ENCODE results near the gene SERINC4. TPM values are rescaled to one million over a fixed set of nuclear protein-coding genes. Genes with fewer than 3 reads are reported as not detected.
A peak's percentile ranks its signal among the peaks of the same experiment; 100 is the strongest.
"Not testable (repeated sequence)": the region's sequence is repeated elsewhere in the genome, so short reads cannot be mapped to it uniquely, and the experiment has no call there.

The SERINC4 gene
- under 1 TPM; 0.20 to 0.30 TPM for total RNA-seq

DNA sequence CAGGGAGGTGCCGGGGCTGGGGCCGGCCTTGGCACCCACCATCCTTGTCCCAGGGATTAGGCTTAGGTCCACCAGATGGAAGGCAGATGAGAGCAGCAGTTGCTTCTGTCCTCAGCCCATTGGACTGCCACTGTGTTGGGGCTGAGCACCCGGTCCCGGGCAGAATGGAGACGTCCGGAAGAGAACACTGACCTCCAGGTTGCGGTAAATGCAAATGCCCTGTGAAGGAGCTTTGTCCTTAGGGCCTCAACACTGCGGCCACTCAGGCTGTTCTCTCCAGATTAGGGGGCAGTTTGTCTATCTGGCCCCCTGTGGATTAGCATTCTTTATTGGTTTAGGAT lies at the start of gene SERINC4:
Gene SERINC4 (minus strand): TSS at position 276 of the 341 bp plus-strand sequence. CDS start 234 bp downstream, at position 42.
- Mint-ChIP-seq H3K9me3 (ENCODE audit: low read depth) (no peaks in the 10 kb centered on the region), H3K27me3 (no peaks in the 10 kb centered on the region), H3K4me1 (peaks cover 47% of the 10 kb centered on the region), H3K36me3 (peaks cover 54% of the 10 kb centered on the region), H3K4me3 (peak within 1 kb of the TSS; percentile 88), H3K27ac (peak within 1 kb of the TSS; percentile 95)
- CTCF ChIA-PET, result interaction anchor here (1.1 to 1.6 kb wide), 2 partner anchors 23 to 30 kb away, joined by 3 to 6 read pairs; partner anchors contain the start of gene ELL3
- no peak for ATAC-seq
- DNase-seq, result no peak

DNA sequence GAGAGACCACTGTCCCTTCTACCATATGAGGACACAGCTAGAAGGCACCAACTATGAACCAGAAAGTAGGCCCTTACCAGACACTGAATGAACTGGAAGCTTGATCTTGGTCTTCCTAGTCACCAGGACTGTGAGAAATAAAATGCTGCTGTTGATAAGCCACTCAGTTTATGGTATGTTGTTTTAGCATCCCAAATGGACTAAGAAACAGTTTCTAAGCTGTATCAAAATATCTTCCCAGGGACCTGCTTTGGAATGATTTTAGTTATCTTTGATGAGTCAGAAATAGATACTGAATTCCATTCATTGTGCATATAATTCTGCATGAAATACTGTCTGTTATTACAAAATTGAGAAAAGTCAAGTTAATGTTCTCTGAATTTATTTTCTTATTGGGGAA lies 45.4 kb upstream of the SERINC4 start:
- Mint-ChIP-seq H3K27ac (no peak overlapping the region), H3K4me1 (no peaks in the 10 kb centered on the region), H3K27me3 (no peaks in the 10 kb centered on the region), H3K4me3 (no peak overlapping the region), H3K36me3 (peaks cover 49% of the 10 kb centered on the region), H3K9me3 (ENCODE audit: low read depth) (no peaks in the 10 kb centered on the region)
- no peak for DNase-seq
- no peak for ATAC-seq
- CTCF ChIA-PET, result no interaction called here

DNA sequence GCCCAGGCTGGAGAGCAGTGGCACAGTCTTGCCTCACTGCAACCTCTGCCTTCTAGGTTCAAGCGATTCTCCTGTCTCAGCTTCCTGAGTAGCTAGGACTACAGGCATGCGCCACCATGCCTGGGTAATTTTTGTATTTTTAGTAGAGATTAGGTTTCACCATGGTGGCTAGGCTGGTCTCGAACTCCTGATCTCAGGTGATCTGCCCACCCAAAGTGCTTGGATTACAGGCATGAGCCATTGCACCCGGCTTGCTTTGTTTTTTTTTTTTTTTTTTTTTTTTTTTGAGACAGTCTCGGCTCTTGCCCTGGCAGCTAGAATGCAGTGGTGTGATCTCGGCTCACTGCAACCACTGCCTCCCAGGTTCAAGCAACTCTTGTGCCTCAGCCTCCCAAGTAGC lies 32.5 kb upstream of the SERINC4 start:
- not testable (repeated sequence) for DNase-seq; ATAC-seq; H3K9me3 Mint-ChIP-seq (ENCODE audit: low read depth); H3K27me3 Mint-ChIP-seq; H3K27ac Mint-ChIP-seq
- Mint-ChIP-seq H3K4me3 (peak overlapping the region; percentile 16), H3K36me3 (peaks cover 59% of the 10 kb centered on the region), H3K4me1 (peaks cover 49% of the 10 kb centered on the region)
- CTCF ChIA-PET, result interaction anchor here (1.3 kb wide), 1 partner anchor 13 kb away, joined by 3 read pairs; no protein-coding TSS in a partner anchor

DNA sequence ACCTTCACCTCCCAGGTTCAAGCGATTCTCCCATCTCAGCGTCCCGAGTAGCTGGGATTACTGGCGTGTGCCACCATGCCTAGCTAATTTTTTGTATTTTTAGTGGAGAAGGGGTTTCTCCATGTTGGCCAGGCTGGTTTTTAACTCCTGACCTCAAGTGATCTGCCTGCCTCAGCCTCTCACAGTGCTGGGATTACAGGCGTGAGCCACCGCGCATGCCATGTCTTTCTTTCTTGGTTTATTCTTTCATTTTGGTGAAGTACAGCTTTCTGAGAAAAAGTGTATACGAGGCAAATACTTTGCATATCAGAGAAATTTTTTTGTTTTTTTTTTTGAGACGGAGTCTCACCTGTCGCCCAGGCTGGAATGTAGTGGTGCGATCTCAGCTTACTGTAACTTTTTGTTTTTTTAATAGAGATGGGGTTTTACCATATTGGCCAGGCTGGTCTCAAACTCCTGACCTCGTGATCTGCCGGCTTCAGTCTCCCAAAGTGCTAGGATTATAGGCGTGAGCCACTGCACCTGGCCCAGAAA lies 31.6 kb upstream of the SERINC4 start:
- not testable (repeated sequence) for DNase-seq; H3K27me3 Mint-ChIP-seq; H3K9me3 Mint-ChIP-seq (ENCODE audit: low read depth); ATAC-seq
- CTCF ChIA-PET, result interaction anchor here (0.5 to 1.3 kb wide), 3 partner anchors 12 to 718 kb away, joined by 3 read pairs; no protein-coding TSS in a partner anchor
- peaks cover 45% of the 10 kb centered on the region for H3K4me1 Mint-ChIP-seq
- H3K4me3 Mint-ChIP-seq, result peak overlapping the region; percentile 23
- H3K27ac Mint-ChIP-seq, result peak overlapping the region; percentile 54
- H3K36me3 Mint-ChIP-seq, result peaks cover 57% of the 10 kb centered on the region

DNA sequence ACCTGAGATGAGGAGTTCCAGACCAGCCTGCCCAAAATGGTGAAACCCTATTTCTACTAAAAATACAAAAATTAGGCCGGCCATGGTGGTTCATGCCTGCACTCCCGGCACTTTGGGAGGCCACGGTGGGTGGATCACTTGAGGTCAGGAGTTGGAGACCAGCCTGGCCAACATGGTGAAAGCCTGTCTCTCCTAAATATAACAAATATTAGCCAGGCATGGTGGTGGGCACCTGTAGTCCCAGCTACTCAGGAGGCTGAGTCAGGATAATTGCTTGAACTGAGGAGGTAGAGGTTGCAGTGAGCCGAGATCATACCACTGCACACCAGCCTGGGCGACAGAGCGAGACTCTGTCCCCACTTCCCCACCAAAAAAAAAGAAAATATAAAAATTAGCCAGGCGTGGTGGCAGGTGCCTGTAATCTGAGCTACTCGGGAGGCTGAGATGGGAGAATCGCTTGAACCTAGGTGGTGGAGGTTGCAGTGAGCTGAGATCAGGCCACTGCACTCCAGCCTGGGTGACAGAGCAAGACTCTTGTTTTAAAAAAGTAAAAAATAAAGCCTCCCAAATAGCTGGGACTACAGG lies 30.8 kb upstream of the SERINC4 start:
- not testable (repeated sequence) for H3K4me3 Mint-ChIP-seq
- CTCF ChIA-PET, result interaction anchor here (0.9 kb wide), 1 partner anchor 38 kb away, joined by 3 read pairs; no protein-coding TSS in a partner anchor

DNA sequence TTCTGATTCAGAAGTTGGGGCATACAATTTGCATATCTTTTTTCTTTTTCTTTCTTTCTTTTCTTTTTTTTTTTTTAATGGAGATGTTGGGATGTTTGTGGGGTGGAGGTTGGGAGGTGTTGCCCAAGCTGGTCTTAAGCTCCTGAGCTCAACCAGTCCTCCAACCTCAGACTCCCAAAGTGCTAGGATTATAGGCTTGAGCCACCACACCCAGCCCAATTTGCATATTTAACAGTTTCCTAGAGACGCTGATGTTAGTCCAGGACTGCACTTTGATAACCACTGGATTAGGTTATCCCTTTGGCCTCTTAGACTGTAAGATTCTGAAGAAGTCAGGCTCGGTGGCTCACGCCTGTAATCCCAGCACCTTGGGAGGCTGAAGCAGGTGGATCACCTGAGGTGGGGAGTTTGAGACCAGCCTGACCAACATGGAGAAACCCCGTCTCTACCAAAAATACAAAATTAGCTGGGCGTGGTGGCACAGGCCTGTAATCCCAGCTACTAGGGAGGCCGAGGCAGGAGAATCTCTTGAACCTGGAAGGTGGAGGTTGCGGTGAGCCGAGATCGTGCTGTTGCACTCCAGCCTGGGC lies 30.0 kb upstream of the SERINC4 start:
- H3K36me3 Mint-ChIP-seq, result peaks cover 48% of the 10 kb centered on the region
- H3K27ac Mint-ChIP-seq, result peak overlapping the region; percentile 50
- H3K4me3 Mint-ChIP-seq, result peak overlapping the region; percentile 45
- DNase-seq; H3K9me3 Mint-ChIP-seq (ENCODE audit: low read depth); CTCF ChIA-PET; H3K27me3 Mint-ChIP-seq; ATAC-seq: not testable (repeated sequence)
- H3K4me1 Mint-ChIP-seq, result peaks cover 49% of the 10 kb centered on the region

More for the DNA sequence above, 30.8 kb upstream of the SERINC4 start:
- not testable (repeated sequence) for H3K9me3 Mint-ChIP-seq (ENCODE audit: low read depth); DNase-seq; ATAC-seq; H3K27me3 Mint-ChIP-seq; H3K27ac Mint-ChIP-seq
- Mint-ChIP-seq H3K36me3 (peaks cover 52% of the 10 kb centered on the region), H3K4me1 (peaks cover 50% of the 10 kb centered on the region)

DNA sequence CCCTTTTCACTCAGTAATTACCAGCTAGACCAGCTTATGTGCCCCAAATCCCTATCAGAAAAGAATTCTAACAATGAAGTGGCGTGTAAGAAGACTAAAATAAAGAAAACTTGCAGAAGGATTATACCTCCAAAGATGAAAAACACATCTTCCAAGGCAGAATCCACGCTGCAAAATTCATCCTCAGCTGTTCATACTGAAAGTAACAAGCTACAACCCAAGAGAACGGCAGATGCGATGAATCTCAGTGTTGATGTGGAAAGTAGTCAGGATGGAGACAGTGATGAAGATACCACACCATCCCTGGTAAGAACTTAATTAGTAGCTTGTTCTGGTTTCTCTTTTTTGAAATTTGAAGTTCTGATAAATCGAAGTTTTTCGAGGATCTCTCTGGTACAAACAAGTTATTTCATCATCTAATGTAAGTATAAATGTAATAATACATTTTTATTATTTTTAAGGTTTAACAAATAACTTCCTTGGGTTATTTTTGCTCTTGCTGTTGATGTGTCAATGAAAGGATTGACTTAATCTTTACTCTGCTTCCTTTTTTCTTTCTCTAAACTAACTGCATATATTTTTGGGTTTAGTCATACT lies 28.1 kb upstream of the SERINC4 start:
- CTCF ChIA-PET, result interaction anchor here (1.7 kb wide), 2 partner anchors 9 to 51 kb away, joined by 5 to 8 read pairs; partner anchors contain the start of gene ELL3
- ATAC-seq (peak; percentile 25), DNase-seq (peak; percentile 53)
- peak overlapping the region; percentile 98 for H3K27ac Mint-ChIP-seq
- no peaks in the 10 kb centered on the region for H3K27me3 Mint-ChIP-seq
- peaks cover 58% of the 10 kb centered on the region for H3K4me1 Mint-ChIP-seq
- H3K4me3 Mint-ChIP-seq, result peak overlapping the region; percentile 98
- peaks cover 41% of the 10 kb centered on the region for H3K36me3 Mint-ChIP-seq
- no peaks in the 10 kb centered on the region for H3K9me3 Mint-ChIP-seq (ENCODE audit: low read depth)

DNA sequence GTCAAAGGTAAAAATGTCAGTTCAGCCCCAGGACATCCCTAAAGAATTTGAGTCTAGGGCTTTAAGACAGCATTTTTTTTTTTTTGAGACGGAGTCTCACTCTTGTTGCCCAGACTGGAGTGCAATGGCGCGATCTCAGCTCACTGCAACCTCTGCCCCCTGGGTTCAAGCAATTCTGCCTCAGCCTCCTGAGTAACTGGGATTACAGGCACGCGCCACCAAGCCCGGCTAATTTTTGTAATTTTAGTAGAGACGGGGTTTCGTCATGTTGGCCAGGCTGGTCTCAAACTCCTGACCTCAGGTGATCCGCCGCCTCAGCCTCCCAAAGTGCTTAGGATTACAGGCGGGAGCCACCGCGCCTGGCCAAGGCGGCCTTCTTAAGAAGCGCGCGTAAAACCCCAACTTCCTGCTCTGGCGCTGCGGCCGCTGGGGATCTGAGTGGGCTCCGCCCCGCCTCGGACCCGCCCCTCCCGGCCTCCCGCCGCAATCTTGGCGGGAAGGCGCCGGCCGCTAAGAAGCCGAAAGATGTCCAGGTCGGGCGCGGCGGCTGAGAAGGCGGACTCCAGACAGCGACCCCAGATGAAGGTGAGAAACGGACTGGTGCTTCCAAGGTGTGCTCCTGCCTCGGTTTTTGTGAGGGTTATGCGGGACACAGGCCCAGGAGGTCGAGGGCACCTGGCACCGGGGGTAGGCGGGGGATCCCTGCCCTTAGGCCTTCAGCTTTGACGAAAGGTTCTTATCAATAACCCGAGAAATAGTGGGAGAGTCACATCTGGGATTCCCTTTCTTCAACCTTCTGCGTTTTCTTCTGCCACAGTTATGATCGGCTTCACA lies 26.7 kb upstream of the SERINC4 start, which contains the start of gene WDR76:
Gene WDR76 (plus strand): TSS at position 495 of the 834 bp plus-strand sequence. CDS start 31 bp downstream, at position 526.
- Mint-ChIP-seq H3K9me3 (ENCODE audit: low read depth) (no peaks in the 10 kb centered on the region), H3K27ac (peak within 1 kb of the TSS; percentile 98), H3K4me1 (peaks cover 60% of the 10 kb centered on the region), H3K27me3 (no peaks in the 10 kb centered on the region), H3K4me3 (peak within 1 kb of the TSS; percentile 98), H3K36me3 (peaks cover 36% of the 10 kb centered on the region)
- ATAC-seq (peak; percentile 77), DNase-seq (peak; percentile 90)
- CTCF ChIA-PET, result interaction anchor here (1.7 kb wide), 2 partner anchors 10 to 50 kb away, joined by 5 to 8 read pairs; partner anchors contain the start of gene ELL3

DNA sequence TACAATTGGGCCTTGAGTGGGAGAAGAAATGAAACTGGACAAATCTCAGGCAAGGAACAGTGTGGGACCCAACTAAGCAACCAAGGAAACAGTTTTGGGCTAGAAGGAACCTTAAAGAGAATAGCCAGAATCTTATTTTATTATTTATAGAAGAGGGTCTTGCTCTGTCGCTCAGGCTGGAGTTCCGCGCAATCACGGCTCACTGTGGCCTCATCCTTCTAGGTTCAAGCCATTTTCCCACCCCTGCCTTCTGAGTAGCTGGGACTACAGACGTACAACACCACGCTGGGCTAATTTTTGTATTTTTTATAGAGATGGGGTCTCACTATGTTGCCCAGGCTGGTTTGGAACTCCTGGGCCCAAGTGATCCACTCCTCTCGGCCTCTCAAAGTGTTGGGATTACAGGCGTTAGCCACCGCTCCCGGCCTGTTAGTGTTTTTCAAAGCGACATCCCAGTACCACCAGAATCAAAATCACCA lies 26.0 kb upstream of the SERINC4 start:
- DNase-seq (no peak), ATAC-seq (no peak)
- H3K4me3 Mint-ChIP-seq, result peak overlapping the region; percentile 98
- peak overlapping the region; percentile 98 for H3K27ac Mint-ChIP-seq
- no peaks in the 10 kb centered on the region for H3K9me3 Mint-ChIP-seq (ENCODE audit: low read depth)
- H3K27me3 Mint-ChIP-seq, result no peaks in the 10 kb centered on the region
- H3K36me3 Mint-ChIP-seq, result peaks cover 37% of the 10 kb centered on the region
- CTCF ChIA-PET, result interaction anchor here (0.9 to 2.1 kb wide), 2 partner anchors 11 to 31 kb away, joined by 3 to 5 read pairs; no protein-coding TSS in a partner anchor
- peaks cover 61% of the 10 kb centered on the region for H3K4me1 Mint-ChIP-seq

DNA sequence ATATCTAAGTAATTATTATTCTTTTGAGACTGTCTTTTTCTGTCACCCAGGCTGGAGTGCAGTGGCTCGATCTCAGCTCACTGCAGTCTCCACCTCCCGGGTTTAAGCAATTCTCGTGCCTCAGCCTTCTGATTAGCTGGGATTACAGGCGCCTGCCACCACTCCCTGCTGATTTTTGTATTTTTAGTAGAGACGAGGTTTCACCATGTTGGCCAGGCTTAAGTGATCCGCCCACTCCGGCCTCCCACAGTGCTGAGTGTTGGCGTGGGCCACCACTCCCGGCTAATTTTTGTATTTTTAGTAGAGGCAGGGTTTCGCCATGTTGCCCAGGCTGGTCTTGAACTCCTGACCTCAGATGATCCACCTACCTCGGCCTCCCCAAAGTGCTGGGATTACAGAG lies 25.3 kb upstream of the SERINC4 start:
- peaks cover 55% of the 10 kb centered on the region for H3K4me1 Mint-ChIP-seq
- H3K27ac Mint-ChIP-seq, result peak overlapping the region; percentile 98
- not testable (repeated sequence) for H3K27me3 Mint-ChIP-seq; DNase-seq; H3K9me3 Mint-ChIP-seq (ENCODE audit: low read depth); ATAC-seq; H3K4me3 Mint-ChIP-seq
- H3K36me3 Mint-ChIP-seq, result peaks cover 37% of the 10 kb centered on the region
- CTCF ChIA-PET, result interaction anchor here (0.9 to 2.1 kb wide), 2 partner anchors 11 to 30 kb away, joined by 3 to 5 read pairs; no protein-coding TSS in a partner anchor

DNA sequence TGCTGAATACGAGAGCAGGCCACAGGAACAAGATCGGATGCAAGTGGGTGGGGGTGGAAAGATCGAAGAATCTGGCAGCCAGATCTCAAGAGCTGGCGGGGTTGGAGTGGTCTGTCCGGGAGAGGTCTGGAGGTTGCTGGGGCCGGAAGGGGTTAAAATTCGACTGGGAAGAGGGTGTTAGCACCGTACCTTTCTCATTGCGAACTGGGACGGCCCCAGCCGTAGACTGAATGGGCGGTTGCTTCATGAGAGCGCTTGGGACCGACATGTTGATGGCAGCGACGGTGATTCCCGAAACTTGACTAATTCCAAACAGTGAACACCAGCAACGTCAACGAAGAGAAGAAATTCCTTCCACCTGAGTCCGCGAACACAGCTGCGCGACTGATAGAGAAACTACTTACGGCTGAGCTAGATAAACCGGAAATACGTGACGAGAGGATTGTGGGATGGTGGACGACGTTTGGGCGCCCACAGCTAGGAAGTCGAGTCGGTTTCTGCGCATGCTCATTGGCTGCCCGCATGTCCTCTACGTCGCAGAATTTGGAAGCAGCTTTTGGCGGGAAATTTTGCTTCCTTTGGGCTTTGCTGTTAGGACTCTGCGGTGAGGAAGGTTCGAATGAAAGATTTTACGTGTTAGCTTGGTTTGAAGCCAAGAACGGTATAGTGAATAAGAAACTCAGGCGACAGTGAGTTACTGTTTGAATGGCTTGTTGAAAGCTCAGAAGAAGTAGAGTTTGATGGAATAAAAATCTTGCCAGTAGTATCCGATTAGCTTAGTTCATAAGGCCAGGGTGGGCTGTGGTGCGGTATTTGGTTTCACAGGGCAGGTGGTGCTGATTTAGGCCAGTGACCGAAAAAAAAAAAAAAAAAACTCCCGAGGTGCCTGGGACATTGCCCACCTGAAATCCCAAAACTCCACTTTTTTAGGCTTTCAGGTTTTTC lies 24.6 kb upstream of the SERINC4 start, which contains the start of gene MFAP1:
Gene MFAP1 (minus strand): TSS at position 389 of the 945 bp plus-strand sequence. CDS start 121 bp downstream, at position 268.
- peaks cover 32% of the 10 kb centered on the region for H3K36me3 Mint-ChIP-seq
- CTCF ChIA-PET, result interaction anchor here (1.2 to 2.1 kb wide), 2 partner anchors 12 to 24 kb away, joined by 3 to 5 read pairs; partner anchors contain the start of gene HYPK

More for the DNA sequence above, 24.6 kb upstream of the SERINC4 start, which contains the start of gene MFAP1:
- DNase-seq, result peak; percentile 96
- H3K27ac Mint-ChIP-seq, result peak within 1 kb of the TSS; percentile 98
- no peaks in the 10 kb centered on the region for H3K27me3 Mint-ChIP-seq
- H3K4me3 Mint-ChIP-seq, result peak within 1 kb of the TSS; percentile 97
- no peaks in the 10 kb centered on the region for H3K9me3 Mint-ChIP-seq (ENCODE audit: low read depth)
- peak; percentile 87 for ATAC-seq
- peaks cover 51% of the 10 kb centered on the region for H3K4me1 Mint-ChIP-seq

Measured in activated CD8-positive, alpha-beta memory T cell treated with anti-CD3 and anti-CD28 coated beads, Interleukin-2, amount 10 ng/mL, durations not matched to agents 7 days and 5 days (primary cell).